ENCODE data around the gene SLC4A9.

The SLC4A9 gene

GRCh38 chr5:140360101-140360500, at the start of gene SLC4A9:
SLC4A9 (plus strand) TSS chr5:140360194; CDS start chr5:140360237, 43 bp downstream.
- Histone ChIP-seq H3K36me3 (ENCODE audit: insufficient read depth, low read length) (no peaks in the 10 kb centered on the region), H3K9ac (ENCODE audit: low read depth, low read length) (no peak within 1 kb of the TSS), H3K4me1 (ENCODE audit: insufficient read depth, low read length) (no peaks in the 10 kb centered on the region; the same call in 1 of the 2 replicates), H3K9me3 (ENCODE audit: control insufficient read depth, insufficient read depth, low read length) (no peaks in the 10 kb centered on the region)

- no peak overlapping the region for H3K9ac ChIP-seq (ENCODE audit: low read depth, low read length)
- H3K4me1 ChIP-seq (ENCODE audit: insufficient read depth, low read length): peaks cover 14% of the 10 kb centered on the region
- H3K9me3 ChIP-seq (ENCODE audit: control insufficient read depth, insufficient read depth, low read length): no peaks in the 10 kb centered on the region
Observed at GRCh38 chr5:140310434-140310833, 49.6 kb upstream of the SLC4A9 start.

GRCh38 chr5:140311011-140311467, 49.0 kb upstream of the SLC4A9 start:
- Histone ChIP-seq H3K9me3 (ENCODE audit: control insufficient read depth, insufficient read depth, low read length) (no peaks in the 10 kb centered on the region), H3K4me1 (ENCODE audit: insufficient read depth, low read length) (peaks cover 14% of the 10 kb centered on the region), H3K36me3 (ENCODE audit: insufficient read depth, low read length) (no peaks in the 10 kb centered on the region), H3K9ac (ENCODE audit: low read depth, low read length) (no peak overlapping the region)

More at GRCh38 chr5:140310434-140310833, 49.6 kb upstream of the SLC4A9 start:
- H3K36me3 ChIP-seq (ENCODE audit: insufficient read depth, low read length): no peaks in the 10 kb centered on the region

- H3K9me3 ChIP-seq (ENCODE audit: control insufficient read depth, insufficient read depth, low read length): no peaks in the 10 kb centered on the region
- H3K36me3 ChIP-seq (ENCODE audit: insufficient read depth, low read length): no peaks in the 10 kb centered on the region
- peaks cover 14% of the 10 kb centered on the region for H3K4me1 ChIP-seq (ENCODE audit: insufficient read depth, low read length)
- H3K9ac ChIP-seq (ENCODE audit: low read depth, low read length): no peak overlapping the region
Observed at GRCh38 chr5:140312067-140312790, 47.8 kb upstream of the SLC4A9 start.

- no peaks in the 10 kb centered on the region for H3K9me3 ChIP-seq (ENCODE audit: control insufficient read depth, insufficient read depth, low read length)
- no peaks in the 10 kb centered on the region for H3K36me3 ChIP-seq (ENCODE audit: insufficient read depth, low read length)
- H3K4me1 ChIP-seq (ENCODE audit: insufficient read depth, low read length): peaks cover 14% of the 10 kb centered on the region
- no peak overlapping the region for H3K9ac ChIP-seq (ENCODE audit: low read depth, low read length)
Observed at GRCh38 chr5:140312791-140313189, 47.2 kb upstream of the SLC4A9 start.

GRCh38 chr5:140317859-140318258, 42.1 kb upstream of the SLC4A9 start:
- Histone ChIP-seq H3K4me1 (ENCODE audit: insufficient read depth, low read length) (peaks cover under 1% of the 10 kb centered on the region; the same call in 1 of the 2 replicates), H3K9ac (ENCODE audit: low read depth, low read length) (no peak overlapping the region), H3K36me3 (ENCODE audit: insufficient read depth, low read length) (no peaks in the 10 kb centered on the region), H3K9me3 (ENCODE audit: control insufficient read depth, insufficient read depth, low read length) (no peaks in the 10 kb centered on the region)

GRCh38 chr5:140318792-140319191, 41.2 kb upstream of the SLC4A9 start:
- Histone ChIP-seq H3K9me3 (ENCODE audit: control insufficient read depth, insufficient read depth, low read length) (no peaks in the 10 kb centered on the region), H3K9ac (ENCODE audit: low read depth, low read length) (no peak overlapping the region), H3K36me3 (ENCODE audit: insufficient read depth, low read length) (no peaks in the 10 kb centered on the region), H3K4me1 (ENCODE audit: insufficient read depth, low read length) (peaks cover 10% of the 10 kb centered on the region)

- Histone ChIP-seq H3K9ac (ENCODE audit: low read depth, low read length) (no peak overlapping the region), H3K36me3 (ENCODE audit: insufficient read depth, low read length) (no peaks in the 10 kb centered on the region), H3K4me1 (ENCODE audit: insufficient read depth, low read length) (peaks cover 18% of the 10 kb centered on the region), H3K9me3 (ENCODE audit: control insufficient read depth, insufficient read depth, low read length) (no peaks in the 10 kb centered on the region)
Observed at GRCh38 chr5:140319833-140320232, 40.2 kb upstream of the SLC4A9 start.

- Histone ChIP-seq H3K4me1 (ENCODE audit: insufficient read depth, low read length) (peaks cover 18% of the 10 kb centered on the region), H3K9ac (ENCODE audit: low read depth, low read length) (no peak overlapping the region), H3K9me3 (ENCODE audit: control insufficient read depth, insufficient read depth, low read length) (no peaks in the 10 kb centered on the region), H3K36me3 (ENCODE audit: insufficient read depth, low read length) (no peaks in the 10 kb centered on the region)
Observed at GRCh38 chr5:140321796-140322195, 38.2 kb upstream of the SLC4A9 start.

GRCh38 chr5:140322751-140323731, 37.0 kb upstream of the SLC4A9 start:
- no peak overlapping the region for H3K9ac ChIP-seq (ENCODE audit: low read depth, low read length)
- H3K4me1 ChIP-seq (ENCODE audit: insufficient read depth, low read length): peaks cover 30% of the 10 kb centered on the region
- no peaks in the 10 kb centered on the region for H3K9me3 ChIP-seq (ENCODE audit: control insufficient read depth, insufficient read depth, low read length)
- H3K36me3 ChIP-seq (ENCODE audit: insufficient read depth, low read length): no peaks in the 10 kb centered on the region

- H3K36me3 ChIP-seq (ENCODE audit: insufficient read depth, low read length): no peaks in the 10 kb centered on the region
- H3K4me1 ChIP-seq (ENCODE audit: insufficient read depth, low read length): peaks cover 31% of the 10 kb centered on the region
- no peaks in the 10 kb centered on the region for H3K9me3 ChIP-seq (ENCODE audit: control insufficient read depth, insufficient read depth, low read length)
- no peak overlapping the region for H3K9ac ChIP-seq (ENCODE audit: low read depth, low read length)
Observed at GRCh38 chr5:140324041-140324600, 35.9 kb upstream of the SLC4A9 start.

- peaks cover 31% of the 10 kb centered on the region for H3K4me1 ChIP-seq (ENCODE audit: insufficient read depth, low read length)
- no peak overlapping the region for H3K9ac ChIP-seq (ENCODE audit: low read depth, low read length)
- no peaks in the 10 kb centered on the region for H3K9me3 ChIP-seq (ENCODE audit: control insufficient read depth, insufficient read depth, low read length)
- H3K36me3 ChIP-seq (ENCODE audit: insufficient read depth, low read length): no peaks in the 10 kb centered on the region
Observed at GRCh38 chr5:140324617-140325241, 35.3 kb upstream of the SLC4A9 start.

- Histone ChIP-seq H3K9ac (ENCODE audit: low read depth, low read length) (no peak overlapping the region), H3K4me1 (ENCODE audit: insufficient read depth, low read length) (peaks cover 31% of the 10 kb centered on the region), H3K36me3 (ENCODE audit: insufficient read depth, low read length) (no peaks in the 10 kb centered on the region), H3K9me3 (ENCODE audit: control insufficient read depth, insufficient read depth, low read length) (no peaks in the 10 kb centered on the region)
Observed at GRCh38 chr5:140325486-140325885, 34.5 kb upstream of the SLC4A9 start.

GRCh38 chr5:140327589-140327988, 32.4 kb upstream of the SLC4A9 start:
- Histone ChIP-seq H3K36me3 (ENCODE audit: insufficient read depth, low read length) (no peaks in the 10 kb centered on the region), H3K4me1 (ENCODE audit: insufficient read depth, low read length) (peaks cover 31% of the 10 kb centered on the region), H3K9ac (ENCODE audit: low read depth, low read length) (no peak overlapping the region), H3K9me3 (ENCODE audit: control insufficient read depth, insufficient read depth, low read length) (no peaks in the 10 kb centered on the region)
